WTC11 (cell line): ENCODE data around the gene RCVRN. TPM values are rescaled to one million over a fixed set of nuclear protein-coding genes. Genes with fewer than 3 reads are reported as not detected.

Experiments
- ATAC-seq: fragments of 200-7000 bp; cut with Tn5 transposase; 2 replicates; pipeline ENCODE4 v1.10.0; 2021; ENCODE audit warnings: mild to moderate bottlenecking, moderate library complexity
- CTCF ChIA-PET: fragments of 300-600 bp; sonication (Branson Sonifier 250); formaldehyde crosslinking; loops from one replicate; lab custom pipeline; 2021; ENCODE audit warnings: antibody characterized with exemption; lab: Charles Lee
- POLR2A ChIA-PET: fragments of 350-600 bp; sonication (Branson Sonifier 250); formaldehyde crosslinking; loops from one replicate; lab custom pipeline; 2021; ENCODE audit warnings: antibody characterized with exemption; lab: Charles Lee
- DNase-seq: peaks from one replicate; pipeline ENCODE4 v3.0.0; 2021; ENCODE audit warnings: low spot score
- H3K27ac Mint-ChIP-seq: 2 replicates; pipeline ENCODE4 v1.8.0; 2021; ENCODE audit warnings: mixed read lengths
- H3K27me3 Mint-ChIP-seq: 2 replicates; pipeline ENCODE4 v1.8.0; 2021; ENCODE audit warnings: low read depth, mild to moderate bottlenecking, moderate library complexity, mixed read lengths
- H3K36me3 Mint-ChIP-seq: 2 replicates; pipeline ENCODE4 v1.8.0; 2021; ENCODE audit warnings: mixed read lengths
- H3K4me1 Mint-ChIP-seq: 2 replicates; pipeline ENCODE4 v1.8.0; 2022; ENCODE audit warnings: mixed read lengths
- H3K4me3 Mint-ChIP-seq: 2 replicates; pipeline ENCODE4 v1.8.0; 2021; ENCODE audit warnings: mild to moderate bottlenecking, moderate library complexity, mixed read lengths
- H3K9me3 Mint-ChIP-seq: 2 replicates; pipeline ENCODE4 v1.8.0; 2021; ENCODE audit warnings: mixed read lengths
- AR ChIP-seq: fragments of 250-450 bp; sonication (Bioruptor Pico); IDR thresholded peaks from 2 replicates; pipeline ENCODE4 v1.9.0; 2021; ENCODE audit warnings: mild to moderate bottlenecking
- ATF1 ChIP-seq: sonication (generic); formaldehyde crosslinking; IDR thresholded peaks from 2 replicates; pipeline ENCODE4 v1.8.1; 2023; ENCODE audit warnings: mild to moderate bottlenecking, moderate library complexity, missing genetic modification reagents
- CREB1 ChIP-seq: sonication (generic); formaldehyde crosslinking; IDR thresholded peaks from 2 replicates; pipeline ENCODE4 v1.8.0; 2023; ENCODE audit warnings: mild to moderate bottlenecking, missing genetic modification reagents
- ERG ChIP-seq: fragments of 250-450 bp; sonication (Bioruptor Pico); IDR thresholded peaks from 2 replicates; pipeline ENCODE4 v1.8.0; 2021; ENCODE audit warnings: mild to moderate bottlenecking
- ESRRA ChIP-seq: sonication (generic); formaldehyde crosslinking; IDR thresholded peaks from 2 replicates; pipeline ENCODE4 v1.8.1; 2022; ENCODE audit warnings: mild to moderate bottlenecking, missing genetic modification reagents, borderline replicate concordance
- GABPB1 ChIP-seq: sonication (generic); formaldehyde crosslinking; IDR thresholded peaks from 2 replicates; pipeline ENCODE4 v1.8.1; 2023; ENCODE audit warnings: mild to moderate bottlenecking, missing genetic modification reagents
- NFATC4 ChIP-seq: fragments of 250-450 bp; sonication (Bioruptor Pico); IDR thresholded peaks from 2 replicates; pipeline ENCODE4 v1.9.0; 2021; ENCODE audit warnings: mild to moderate bottlenecking
- NFYB ChIP-seq: sonication (generic); formaldehyde crosslinking; conservative IDR thresholded peaks from 2 replicates; pipeline ENCODE4 v1.8.0; 2022; ENCODE audit warnings: low read depth, missing genetic modification reagents
- RELA ChIP-seq: sonication (generic); formaldehyde crosslinking; IDR thresholded peaks from 2 replicates; pipeline ENCODE4 v1.8.1; 2022; ENCODE audit warnings: missing genetic modification reagents, mild to moderate bottlenecking, borderline replicate concordance
- TP53 ChIP-seq: sonication (generic); formaldehyde crosslinking; IDR thresholded peaks from 2 replicates; pipeline ENCODE4 v1.8.1; 2023; ENCODE audit warnings: mild to moderate bottlenecking, missing genetic modification reagents
- ZBTB21 ChIP-seq: sonication (generic); formaldehyde crosslinking; IDR thresholded peaks from 2 replicates; pipeline ENCODE4 v1.8.1; 2023; ENCODE audit warnings: mild to moderate bottlenecking, missing genetic modification reagents, borderline replicate concordance
- ZNF232 ChIP-seq: sonication (generic); formaldehyde crosslinking; IDR thresholded peaks from 2 replicates; pipeline ENCODE4 v1.8.0; 2022; ENCODE audit warnings: mild to moderate bottlenecking, missing genetic modification reagents
- ZNF281 ChIP-seq: sonication (generic); formaldehyde crosslinking; IDR thresholded peaks from 2 replicates; pipeline ENCODE4 v1.8.0; 2023; ENCODE audit warnings: mild to moderate bottlenecking, missing genetic modification reagents
- ZNF317 ChIP-seq: sonication (generic); formaldehyde crosslinking; IDR thresholded peaks from 2 replicates; pipeline ENCODE4 v1.8.1; 2023; ENCODE audit warnings: low read depth, mild to moderate bottlenecking, moderate library complexity, missing genetic modification reagents, borderline replicate concordance
- ZNF512 ChIP-seq: sonication (generic); formaldehyde crosslinking; IDR thresholded peaks from 2 replicates; pipeline ENCODE4 v1.8.1; 2022; ENCODE audit warnings: missing genetic modification reagents, borderline replicate concordance
- ZNF532 ChIP-seq: fragments of 250-450 bp; sonication (Bioruptor Pico); IDR thresholded peaks from 2 replicates; pipeline ENCODE4 v1.9.0; 2021; ENCODE audit warnings: mild to moderate bottlenecking, borderline replicate concordance
- total RNA-seq: library from RNA; stranded (reverse); gene quantifications from 3 replicates; pipeline ENCODE4 v1.2.3, GENCODE V29; 2021
- TF ChIP-seq, protein P1 (sequence below): sonication (generic); formaldehyde crosslinking; IDR thresholded peaks from 2 replicates; pipeline ENCODE4 v1.8.1; 2023; ENCODE audit warnings: mild to moderate bottlenecking, moderate library complexity, missing genetic modification reagents
- TF ChIP-seq, protein P2 (sequence below): sonication (generic); formaldehyde crosslinking; IDR thresholded peaks from 2 replicates; pipeline ENCODE4 v1.8.1; 2023; ENCODE audit warnings: mild to moderate bottlenecking, missing genetic modification reagents

Gene RCVRN
- total RNA-seq, 1 experiment from 2014 or later: not detected

DNA sequence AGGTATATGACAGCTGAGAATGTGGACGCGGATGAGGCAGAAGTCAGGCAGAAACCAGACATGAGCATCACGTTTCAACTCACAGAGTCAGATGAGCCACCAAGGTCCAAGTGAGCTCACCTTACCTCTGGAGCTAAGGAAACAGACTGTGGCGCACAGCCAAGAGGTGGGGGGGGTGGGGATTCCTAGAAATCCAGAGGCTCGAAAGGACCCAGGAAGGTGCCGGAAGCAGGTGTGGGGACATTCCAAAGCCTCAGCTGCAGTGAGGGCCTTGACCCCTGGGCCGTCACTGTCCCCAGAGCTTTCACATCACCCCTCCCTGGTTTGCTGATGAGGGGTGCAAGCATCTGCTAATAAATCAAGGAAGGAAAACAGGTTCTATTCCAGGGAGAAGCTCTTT is 29.3 kb upstream of the RCVRN start (continued):
- no peak for TF ChIP-seq NFATC4
- TF ChIP-seq ERG: no peak
- TF ChIP-seq ZNF512 (CRISPR knock-in tag): no peak
- TF ChIP-seq ZNF281 (CRISPR knock-in tag): no peak

DNA sequence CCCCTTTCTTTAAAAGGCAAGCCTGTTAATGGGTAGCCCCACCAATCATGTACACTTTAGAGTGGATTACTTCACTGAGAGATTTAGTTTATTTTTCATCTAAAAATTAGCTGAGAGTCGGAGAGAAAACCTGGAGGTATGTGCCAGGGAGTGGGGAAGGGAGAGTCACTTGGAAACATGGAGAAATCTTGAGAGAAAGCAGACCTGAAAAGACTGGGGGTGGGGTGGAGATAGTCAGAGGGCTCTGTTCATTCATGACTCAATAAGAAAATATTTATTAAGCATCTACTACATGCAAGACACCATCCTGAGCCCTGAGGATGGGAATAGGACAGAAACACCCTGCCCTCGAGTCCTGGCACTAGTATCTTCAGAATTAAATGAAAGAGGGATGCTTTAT is 27.4 kb upstream of the RCVRN start:
- ATAC-seq (no peak), DNase-seq (no peak)
- Mint-ChIP-seq H3K4me3 (no peak overlapping the region), H3K9me3 (0 out of 2 replicates have a peak, but pooled peaks cover 3% of the 10 kb centered on the region), H3K36me3 (no peaks in the 10 kb centered on the region), H3K4me1 (0 out of 2 replicates have a peak, but pooled peaks cover 8% of the 10 kb centered on the region), H3K27ac (no peak overlapping the region), H3K27me3 (no peaks in the 10 kb centered on the region)
- TF ChIP-seq, protein P1, sequence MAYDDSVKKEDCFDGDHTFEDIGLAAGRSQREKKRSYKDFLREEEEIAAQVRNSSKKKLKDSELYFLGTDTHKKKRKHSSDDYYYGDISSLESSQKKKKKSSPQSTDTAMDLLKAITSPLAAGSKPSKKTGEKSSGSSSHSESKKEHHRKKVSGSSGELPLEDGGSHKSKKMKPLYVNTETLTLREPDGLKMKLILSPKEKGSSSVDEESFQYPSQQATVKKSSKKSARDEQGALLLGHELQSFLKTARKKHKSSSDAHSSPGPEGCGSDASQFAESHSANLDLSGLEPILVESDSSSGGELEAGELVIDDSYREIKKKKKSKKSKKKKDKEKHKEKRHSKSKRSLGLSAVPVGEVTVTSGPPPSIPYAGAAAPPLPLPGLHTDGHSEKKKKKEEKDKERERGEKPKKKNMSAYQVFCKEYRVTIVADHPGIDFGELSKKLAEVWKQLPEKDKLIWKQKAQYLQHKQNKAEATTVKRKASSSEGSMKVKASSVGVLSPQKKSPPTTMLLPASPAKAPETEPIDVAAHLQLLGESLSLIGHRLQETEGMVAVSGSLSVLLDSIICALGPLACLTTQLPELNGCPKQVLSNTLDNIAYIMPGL (CRISPR knock-in tag): no peak
- TF ChIP-seq ZNF317 (CRISPR knock-in tag): no peak
- TF ChIP-seq ESRRA: no peak
- no peak for TF ChIP-seq CREB1
- TF ChIP-seq ZNF532 (CRISPR knock-in tag): no peak
- no peak for TF ChIP-seq TP53 (CRISPR knock-in tag)
- TF ChIP-seq RELA (CRISPR knock-in tag): no peak
- TF ChIP-seq ZNF232 (CRISPR knock-in tag): no peak
- no peak for TF ChIP-seq ZBTB21
- no peak for TF ChIP-seq ATF1 (CRISPR knock-in tag)
- TF ChIP-seq GABPB1 (CRISPR knock-in tag): no peak
- TF ChIP-seq, protein P2, sequence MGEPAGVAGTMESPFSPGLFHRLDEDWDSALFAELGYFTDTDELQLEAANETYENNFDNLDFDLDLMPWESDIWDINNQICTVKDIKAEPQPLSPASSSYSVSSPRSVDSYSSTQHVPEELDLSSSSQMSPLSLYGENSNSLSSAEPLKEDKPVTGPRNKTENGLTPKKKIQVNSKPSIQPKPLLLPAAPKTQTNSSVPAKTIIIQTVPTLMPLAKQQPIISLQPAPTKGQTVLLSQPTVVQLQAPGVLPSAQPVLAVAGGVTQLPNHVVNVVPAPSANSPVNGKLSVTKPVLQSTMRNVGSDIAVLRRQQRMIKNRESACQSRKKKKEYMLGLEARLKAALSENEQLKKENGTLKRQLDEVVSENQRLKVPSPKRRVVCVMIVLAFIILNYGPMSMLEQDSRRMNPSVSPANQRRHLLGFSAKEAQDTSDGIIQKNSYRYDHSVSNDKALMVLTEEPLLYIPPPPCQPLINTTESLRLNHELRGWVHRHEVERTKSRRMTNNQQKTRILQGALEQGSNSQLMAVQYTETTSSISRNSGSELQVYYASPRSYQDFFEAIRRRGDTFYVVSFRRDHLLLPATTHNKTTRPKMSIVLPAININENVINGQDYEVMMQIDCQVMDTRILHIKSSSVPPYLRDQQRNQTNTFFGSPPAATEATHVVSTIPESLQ: no peak
- no peak for TF ChIP-seq NFYB (CRISPR knock-in tag)
- no peak for TF ChIP-seq AR
- CTCF ChIA-PET: no interaction called here
- POLR2A ChIA-PET: no interaction called here
